Liver (tissue), 9 donors: Measurements from ENCODE around the gene TRIO. TPM values are rescaled to one million over a fixed set of nuclear protein-coding genes. Genes with fewer than 3 reads are reported as not detected.

Source experiments
- DNase-seq: peaks from one replicate; pipeline ENCODE4 v3.0.0-alpha.2; 2017; ENCODE audit warnings: low spot score
- H3K27ac ChIP-seq, 2 donors: one replicate each; pipeline ENCODE4 v1.7.0; 2013; ENCODE audit warnings: inconsistent platforms in 2 of 2, low read length in 2 of 2, control low read depth in 1 of 2, low read depth in 1 of 2, mild to moderate bottlenecking in 1 of 2
- H3K27me3 ChIP-seq, 4 donors: one replicate each; pipeline versions ENCODE4 v1.6.1 to v1.7.0; 2013; ENCODE audit warnings: low read length in 3 of 4, inconsistent platforms in 1 of 4, mild to moderate bottlenecking in 1 of 4, moderate library complexity in 1 of 4; ENCODE audit not compliant: control insufficient read depth in 4 of 4, insufficient read depth in 4 of 4
- H3K36me3 ChIP-seq, 4 donors: one replicate each; pipeline versions ENCODE4 v1.6.1 to v1.7.0; 2013; ENCODE audit warnings: low read length in 3 of 4, mild to moderate bottlenecking in 3 of 4, low read depth in 1 of 4, moderate library complexity in 1 of 4; ENCODE audit not compliant: control insufficient read depth in 4 of 4, insufficient read depth in 3 of 4
- H3K4me1 ChIP-seq, 4 donors: one replicate each; pipeline versions ENCODE4 v1.6.1 to v1.7.0; 2013; ENCODE audit warnings: low read length in 3 of 4, mild to moderate bottlenecking in 3 of 4, moderate library complexity in 1 of 4; ENCODE audit not compliant: control insufficient read depth in 4 of 4, insufficient read depth in 4 of 4
- H3K4me3 ChIP-seq, 3 donors: one replicate each; pipeline versions ENCODE4 v1.6.1 to v1.7.0; 2013; ENCODE audit warnings: low read length in 3 of 3, control low read depth in 1 of 3, low read depth in 1 of 3, mild to moderate bottlenecking in 1 of 3
- H3K9ac ChIP-seq, 2 donors: one replicate each; pipeline ENCODE4 v1.7.0; 2013; ENCODE audit warnings: low read length in 2 of 2, mild to moderate bottlenecking in 2 of 2, moderate library complexity in 2 of 2, control low read depth in 1 of 2, low read depth in 1 of 2
- H3K9me3 ChIP-seq, 4 donors: one replicate each; pipeline versions ENCODE4 v1.6.1 to v1.7.0; 2013; ENCODE audit warnings: low read length in 3 of 4; ENCODE audit not compliant: control insufficient read depth in 4 of 4
- EGR1 ChIP-seq, 2 donors: IDR thresholded peaks; 2 replicates each; pipeline ENCODE4 v1.6.1; 2016 to 2018; ENCODE audit warnings: antibody characterized with exemption in 2 of 2, low read depth in 2 of 2
- FOXA1 ChIP-seq: IDR thresholded peaks from 2 replicates; pipeline ENCODE4 v1.6.1; 2016; ENCODE audit warnings: antibody characterized with exemption
- FOXA2 ChIP-seq: IDR thresholded peaks from 2 replicates; pipeline ENCODE4 v1.6.1; 2016; ENCODE audit warnings: antibody characterized with exemption
- GABPA ChIP-seq, 2 donors: IDR thresholded peaks in 1 of 2; conservative IDR thresholded peaks in 1 of 2; 2 replicates each; pipeline ENCODE4 v1.6.1; 2016; ENCODE audit warnings: antibody characterized with exemption in 2 of 2, mild to moderate bottlenecking in 1 of 2, moderate library complexity in 1 of 2
- HNF4A ChIP-seq, 2 donors: conservative IDR thresholded peaks; 2 replicates each; pipeline ENCODE4 v1.6.1; 2016; ENCODE audit warnings: antibody characterized with exemption in 2 of 2, mild to moderate bottlenecking in 2 of 2
- HNF4G ChIP-seq: IDR thresholded peaks from 2 replicates; pipeline ENCODE4 v1.6.1; 2016; ENCODE audit warnings: antibody characterized with exemption
- JUND ChIP-seq, 2 donors: IDR thresholded peaks; 2 replicates each; pipeline ENCODE4 v1.6.1; 2016; ENCODE audit warnings: antibody characterized with exemption in 2 of 2
- NR2F2 ChIP-seq: IDR thresholded peaks from 2 replicates; pipeline ENCODE4 v1.6.1; 2016; ENCODE audit warnings: antibody characterized with exemption
- RAD21 ChIP-seq, 2 donors: IDR thresholded peaks; 2 replicates each; pipeline ENCODE4 v1.6.1; 2016; ENCODE audit warnings: antibody characterized with exemption in 2 of 2, mild to moderate bottlenecking in 2 of 2
- RXRA ChIP-seq, 2 donors: IDR thresholded peaks; 2 replicates each; pipeline ENCODE4 v1.6.1; 2017 to 2018; ENCODE audit warnings: antibody characterized with exemption in 2 of 2, mild to moderate bottlenecking in 1 of 2
- SP1 ChIP-seq: IDR thresholded peaks from 2 replicates; pipeline ENCODE4 v1.6.1; 2018; ENCODE audit warnings: antibody characterized with exemption, mild to moderate bottlenecking
- TAF1 ChIP-seq: conservative IDR thresholded peaks from 2 replicates; pipeline ENCODE4 v1.6.1; 2016; ENCODE audit warnings: antibody characterized with exemption, mild to moderate bottlenecking
- YY1 ChIP-seq: IDR thresholded peaks from 2 replicates; pipeline ENCODE4 v1.6.1; 2016; ENCODE audit warnings: antibody characterized with exemption, mild to moderate bottlenecking
- WGBS: extraction: QIAGEN DNeasy Blood & Tissue Kit; methylation state at CpG from one replicate; pipeline ENCODE4 v1.1.7; 2013; 5-methylcytosine and 5-hydroxymethylcytosine counted together
- polyA plus RNA-seq, 2 donors: library from polyadenylated mRNA; stranded (reverse) in 1 of 2; unstranded in 1 of 2; fragments of 200-250 nt in 1 of 2; fragments of >200 nt in 1 of 2; fragmentation: Nextera tagmentation in 1 of 2; extraction: Ambion mirVana in 1 of 2; gene quantifications; one replicate each; pipeline versions ENCODE4 v1.2.1 to v1.2.3, GENCODE V29; 2013 to 2015
- total RNA-seq, 2 donors: library from RNA; depleted of rRNA; stranded (reverse); fragments of >200 nt; gene quantifications; one replicate each; pipeline ENCODE4 v1.2.3, GENCODE V29; 2014
- TF ChIP-seq, protein P1 (sequence below): IDR thresholded peaks from 2 replicates; pipeline ENCODE4 v1.6.1; 2016; ENCODE audit warnings: antibody characterized with exemption, mild to moderate bottlenecking
- TF ChIP-seq, protein P2 (sequence below): IDR thresholded peaks from 2 replicates; pipeline ENCODE4 v1.6.1; 2016; ENCODE audit warnings: antibody characterized with exemption
- TF ChIP-seq, protein P3 (sequence below): IDR thresholded peaks from 2 replicates; pipeline ENCODE4 v1.6.1; 2016; ENCODE audit warnings: antibody characterized with exemption
- TF ChIP-seq, protein P4 (sequence below): IDR thresholded peaks from 2 replicates; pipeline ENCODE4 v1.6.1; 2016; ENCODE audit warnings: antibody characterized with exemption
- TF ChIP-seq, protein P5 (sequence below): fragments of 150-350 bp; IDR thresholded peaks from 2 replicates; pipeline ENCODE4 v1.5.1; 2017; ENCODE audit warnings: improper control_type of control experiment, low read depth, low read length; ENCODE audit not compliant: missing input control
- donor health status: healthy.
- donor health status: healthy.
- donor health status: healthy.
- donor health status: healthy.
- donor health status: healthy.

Gene TRIO
- total and polyA plus RNA-seq, 4 donors: 8.5 to 86.2 (median 16.0) TPM

DNA sequence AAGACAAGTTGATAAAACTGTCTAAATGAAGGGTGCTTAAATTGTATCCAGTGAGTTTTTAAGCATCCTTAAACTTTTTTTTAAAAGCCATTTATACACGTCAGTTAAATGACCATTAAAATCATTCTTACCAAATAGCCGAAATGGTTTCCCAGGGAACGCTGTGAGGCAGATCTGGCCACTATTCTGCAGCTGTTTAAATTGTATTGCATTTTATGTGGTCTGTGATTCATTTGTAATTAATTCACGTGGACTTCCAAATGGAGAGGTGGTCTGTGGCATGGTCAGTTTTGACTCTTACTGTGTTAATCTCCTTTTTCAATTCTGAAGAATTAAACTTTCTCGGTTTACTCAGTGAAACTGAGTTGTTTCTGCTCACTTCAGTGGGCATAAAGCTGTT lies 324.7 kb downstream of the TRIO start (continued):
- TF ChIP-seq, protein P1, sequence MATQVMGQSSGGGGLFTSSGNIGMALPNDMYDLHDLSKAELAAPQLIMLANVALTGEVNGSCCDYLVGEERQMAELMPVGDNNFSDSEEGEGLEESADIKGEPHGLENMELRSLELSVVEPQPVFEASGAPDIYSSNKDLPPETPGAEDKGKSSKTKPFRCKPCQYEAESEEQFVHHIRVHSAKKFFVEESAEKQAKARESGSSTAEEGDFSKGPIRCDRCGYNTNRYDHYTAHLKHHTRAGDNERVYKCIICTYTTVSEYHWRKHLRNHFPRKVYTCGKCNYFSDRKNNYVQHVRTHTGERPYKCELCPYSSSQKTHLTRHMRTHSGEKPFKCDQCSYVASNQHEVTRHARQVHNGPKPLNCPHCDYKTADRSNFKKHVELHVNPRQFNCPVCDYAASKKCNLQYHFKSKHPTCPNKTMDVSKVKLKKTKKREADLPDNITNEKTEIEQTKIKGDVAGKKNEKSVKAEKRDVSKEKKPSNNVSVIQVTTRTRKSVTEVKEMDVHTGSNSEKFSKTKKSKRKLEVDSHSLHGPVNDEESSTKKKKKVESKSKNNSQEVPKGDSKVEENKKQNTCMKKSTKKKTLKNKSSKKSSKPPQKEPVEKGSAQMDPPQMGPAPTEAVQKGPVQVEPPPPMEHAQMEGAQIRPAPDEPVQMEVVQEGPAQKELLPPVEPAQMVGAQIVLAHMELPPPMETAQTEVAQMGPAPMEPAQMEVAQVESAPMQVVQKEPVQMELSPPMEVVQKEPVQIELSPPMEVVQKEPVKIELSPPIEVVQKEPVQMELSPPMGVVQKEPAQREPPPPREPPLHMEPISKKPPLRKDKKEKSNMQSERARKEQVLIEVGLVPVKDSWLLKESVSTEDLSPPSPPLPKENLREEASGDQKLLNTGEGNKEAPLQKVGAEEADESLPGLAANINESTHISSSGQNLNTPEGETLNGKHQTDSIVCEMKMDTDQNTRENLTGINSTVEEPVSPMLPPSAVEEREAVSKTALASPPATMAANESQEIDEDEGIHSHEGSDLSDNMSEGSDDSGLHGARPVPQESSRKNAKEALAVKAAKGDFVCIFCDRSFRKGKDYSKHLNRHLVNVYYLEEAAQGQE: no peak

DNA sequence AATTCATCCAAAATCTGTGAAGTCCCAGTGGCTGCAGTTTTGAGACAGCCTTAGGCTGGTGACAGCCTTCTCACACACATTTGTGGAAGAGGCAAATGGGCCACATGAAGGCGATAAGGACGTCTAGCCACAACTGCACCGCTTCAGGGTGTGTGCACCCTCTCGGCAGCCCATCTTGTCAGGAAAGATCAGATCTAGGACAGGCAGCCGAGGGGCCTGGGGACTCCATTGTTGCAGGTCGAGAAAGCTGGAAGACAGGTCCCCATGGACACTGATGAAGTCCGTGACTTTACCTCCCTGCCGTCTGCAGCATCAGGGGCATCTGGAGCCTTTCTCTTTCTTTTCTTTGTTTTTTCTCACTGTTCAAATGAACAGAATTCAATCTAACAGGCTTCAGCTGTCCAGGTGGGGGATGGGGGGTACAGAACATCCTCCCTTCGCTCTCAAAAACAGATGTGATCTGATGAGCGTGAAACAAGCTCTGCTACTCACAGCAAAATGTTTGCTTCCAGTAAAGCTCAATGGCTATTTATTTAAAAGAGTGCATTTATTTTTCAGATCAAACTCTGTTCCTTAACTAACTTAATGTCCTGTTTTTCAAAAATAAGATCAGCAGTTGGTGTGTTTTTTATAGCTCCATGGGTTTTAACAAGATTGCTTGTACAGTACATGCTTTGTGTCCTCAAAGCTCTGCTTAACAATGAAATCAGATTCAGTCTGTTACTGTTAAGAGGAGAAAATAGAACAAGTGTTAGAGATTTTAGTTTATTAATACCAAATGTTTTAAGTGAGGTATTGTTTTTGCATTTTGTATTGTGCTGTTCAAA lies 326.6 kb downstream of the TRIO start:
- 94% methylated on average over 10 of the region's 10 CpGs for WGBS
- no peak overlapping the region for H3K4me3 ChIP-seq
- TF ChIP-seq EGR1 (IDR thresholded peaks at IDR 0.05; ENCODE audit: low read depth in 2 of 2): no peak
- TF ChIP-seq, protein P2, sequence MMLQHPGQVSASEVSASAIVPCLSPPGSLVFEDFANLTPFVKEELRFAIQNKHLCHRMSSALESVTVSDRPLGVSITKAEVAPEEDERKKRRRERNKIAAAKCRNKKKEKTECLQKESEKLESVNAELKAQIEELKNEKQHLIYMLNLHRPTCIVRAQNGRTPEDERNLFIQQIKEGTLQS: no peak
- no peak for TF ChIP-seq HNF4A (conservative IDR thresholded peaks at IDR 0.05)
- no peak for TF ChIP-seq RXRA (IDR thresholded peaks at IDR 0.05)
- TF ChIP-seq, protein P1: no peak
- no peak for TF ChIP-seq TAF1
- TF ChIP-seq, protein P3, sequence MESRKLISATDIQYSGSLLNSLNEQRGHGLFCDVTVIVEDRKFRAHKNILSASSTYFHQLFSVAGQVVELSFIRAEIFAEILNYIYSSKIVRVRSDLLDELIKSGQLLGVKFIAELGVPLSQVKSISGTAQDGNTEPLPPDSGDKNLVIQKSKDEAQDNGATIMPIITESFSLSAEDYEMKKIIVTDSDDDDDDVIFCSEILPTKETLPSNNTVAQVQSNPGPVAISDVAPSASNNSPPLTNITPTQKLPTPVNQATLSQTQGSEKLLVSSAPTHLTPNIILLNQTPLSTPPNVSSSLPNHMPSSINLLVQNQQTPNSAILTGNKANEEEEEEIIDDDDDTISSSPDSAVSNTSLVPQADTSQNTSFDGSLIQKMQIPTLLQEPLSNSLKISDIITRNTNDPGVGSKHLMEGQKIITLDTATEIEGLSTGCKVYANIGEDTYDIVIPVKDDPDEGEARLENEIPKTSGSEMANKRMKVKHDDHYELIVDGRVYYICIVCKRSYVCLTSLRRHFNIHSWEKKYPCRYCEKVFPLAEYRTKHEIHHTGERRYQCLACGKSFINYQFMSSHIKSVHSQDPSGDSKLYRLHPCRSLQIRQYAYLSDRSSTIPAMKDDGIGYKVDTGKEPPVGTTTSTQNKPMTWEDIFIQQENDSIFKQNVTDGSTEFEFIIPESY: no peak
- no peak for TF ChIP-seq FOXA1
- no peak for TF ChIP-seq SP1
- TF ChIP-seq, protein P4, sequence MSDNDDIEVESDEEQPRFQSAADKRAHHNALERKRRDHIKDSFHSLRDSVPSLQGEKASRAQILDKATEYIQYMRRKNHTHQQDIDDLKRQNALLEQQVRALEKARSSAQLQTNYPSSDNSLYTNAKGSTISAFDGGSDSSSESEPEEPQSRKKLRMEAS: no peak
- TF ChIP-seq, protein P5, sequence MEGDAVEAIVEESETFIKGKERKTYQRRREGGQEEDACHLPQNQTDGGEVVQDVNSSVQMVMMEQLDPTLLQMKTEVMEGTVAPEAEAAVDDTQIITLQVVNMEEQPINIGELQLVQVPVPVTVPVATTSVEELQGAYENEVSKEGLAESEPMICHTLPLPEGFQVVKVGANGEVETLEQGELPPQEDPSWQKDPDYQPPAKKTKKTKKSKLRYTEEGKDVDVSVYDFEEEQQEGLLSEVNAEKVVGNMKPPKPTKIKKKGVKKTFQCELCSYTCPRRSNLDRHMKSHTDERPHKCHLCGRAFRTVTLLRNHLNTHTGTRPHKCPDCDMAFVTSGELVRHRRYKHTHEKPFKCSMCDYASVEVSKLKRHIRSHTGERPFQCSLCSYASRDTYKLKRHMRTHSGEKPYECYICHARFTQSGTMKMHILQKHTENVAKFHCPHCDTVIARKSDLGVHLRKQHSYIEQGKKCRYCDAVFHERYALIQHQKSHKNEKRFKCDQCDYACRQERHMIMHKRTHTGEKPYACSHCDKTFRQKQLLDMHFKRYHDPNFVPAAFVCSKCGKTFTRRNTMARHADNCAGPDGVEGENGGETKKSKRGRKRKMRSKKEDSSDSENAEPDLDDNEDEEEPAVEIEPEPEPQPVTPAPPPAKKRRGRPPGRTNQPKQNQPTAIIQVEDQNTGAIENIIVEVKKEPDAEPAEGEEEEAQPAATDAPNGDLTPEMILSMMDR: no peak
- TF ChIP-seq NR2F2: no peak
- TF ChIP-seq HNF4G: no peak
- TF ChIP-seq YY1: no peak
- no peak for TF ChIP-seq JUND (IDR thresholded peaks at IDR 0.05)
- TF ChIP-seq FOXA2: no peak
- TF ChIP-seq GABPA (IDR thresholded peaks at IDR 0.05 in 1 of 2, conservative IDR thresholded peaks at IDR 0.05 in 1 of 2): no peak
- TF ChIP-seq RAD21 (IDR thresholded peaks at IDR 0.05): no peak
- no peak for DNase-seq
- H3K4me1 ChIP-seq: no peaks in the 10 kb centered on the region
- no peaks in the 10 kb centered on the region for H3K27me3 ChIP-seq
- H3K27ac ChIP-seq: no peak overlapping the region
- H3K9me3 ChIP-seq: no peaks in the 10 kb centered on the region
- H3K36me3 ChIP-seq: peaks cover 3 to 35% (median 23%) of the 10 kb centered on the region in 4 donors
- H3K9ac ChIP-seq: no peak overlapping the region
